ENCODE measurements around the gene PFN3.
"Not testable (repeated sequence)": the region's sequence is repeated elsewhere in the genome, so short reads cannot be mapped to it uniquely, and the experiment has no call there.

Gene PFN3

GRCh38 chr5:177417081-177417480 lies 16.6 kb upstream of the PFN3 start:
- not testable (repeated sequence) for DNase-seq (ENCODE audit: low read depth); H3K36me3 ChIP-seq (ENCODE audit: control insufficient read depth, insufficient read depth, low read length, severe bottlenecking); H3K4me3 ChIP-seq (ENCODE audit: low read length); H3K4me1 ChIP-seq (ENCODE audit: control insufficient read depth, insufficient read depth, low read length); H3K9me3 ChIP-seq (ENCODE audit: control insufficient read depth, low read length); H3K9ac ChIP-seq (ENCODE audit: low read length)
- peaks cover 14% of the 10 kb centered on the region for H3K27me3 ChIP-seq (replicated peaks; ENCODE audit: control insufficient read depth, insufficient read depth, low read length)

GRCh38 chr5:177414481-177414880 lies 14.0 kb upstream of the PFN3 start:
- Histone ChIP-seq H3K4me3 (ENCODE audit: low read length) (no peak overlapping the region), H3K27me3 (replicated peaks; ENCODE audit: control insufficient read depth, insufficient read depth, low read length) (peaks cover 28% of the 10 kb centered on the region), H3K9ac (ENCODE audit: low read length) (no peak overlapping the region), H3K36me3 (ENCODE audit: control insufficient read depth, insufficient read depth, low read length, severe bottlenecking) (no peaks in the 10 kb centered on the region), H3K9me3 (ENCODE audit: control insufficient read depth, low read length) (no peaks in the 10 kb centered on the region), H3K4me1 (ENCODE audit: control insufficient read depth, insufficient read depth, low read length) (peaks cover 6% of the 10 kb centered on the region)
- DNase-seq (ENCODE audit: low read depth), result no peak

GRCh38 chr5:177412603-177413233 lies 12.3 kb upstream of the PFN3 start:
- H3K36me3 ChIP-seq (ENCODE audit: control insufficient read depth, insufficient read depth, low read length, severe bottlenecking), result no peaks in the 10 kb centered on the region
- no peaks in the 10 kb centered on the region for H3K9me3 ChIP-seq (ENCODE audit: control insufficient read depth, low read length)
- H3K4me3 ChIP-seq (ENCODE audit: low read length), result no peak overlapping the region
- DNase-seq (ENCODE audit: low read depth), result no peak
- peaks cover 41% of the 10 kb centered on the region for H3K27me3 ChIP-seq (replicated peaks; ENCODE audit: control insufficient read depth, insufficient read depth, low read length)
- no peak overlapping the region for H3K9ac ChIP-seq (ENCODE audit: low read length)
- peaks cover 6% of the 10 kb centered on the region for H3K4me1 ChIP-seq (ENCODE audit: control insufficient read depth, insufficient read depth, low read length)

- H3K4me1 ChIP-seq (ENCODE audit: control insufficient read depth, insufficient read depth, low read length), result no peaks in the 10 kb centered on the region
- no peaks in the 10 kb centered on the region for H3K36me3 ChIP-seq (ENCODE audit: control insufficient read depth, insufficient read depth, low read length, severe bottlenecking)
- H3K9ac ChIP-seq (ENCODE audit: low read length), result no peak overlapping the region
- no peak for DNase-seq (ENCODE audit: low read depth)
- H3K27me3 ChIP-seq (replicated peaks; ENCODE audit: control insufficient read depth, insufficient read depth, low read length), result peaks cover 48% of the 10 kb centered on the region
- no peaks in the 10 kb centered on the region for H3K9me3 ChIP-seq (ENCODE audit: control insufficient read depth, low read length)
- no peak overlapping the region for H3K4me3 ChIP-seq (ENCODE audit: low read length)
Measured at GRCh38 chr5:177410575-177410974, 10.1 kb upstream of the PFN3 start.

GRCh38 chr5:177409043-177409801 lies 8.8 kb upstream of the PFN3 start, which contains the start of gene F12:
F12 (minus strand) TSS chr5:177409564; CDS start chr5:177409527, 37 bp downstream.
- H3K4me1 ChIP-seq (ENCODE audit: control insufficient read depth, insufficient read depth, low read length), result peaks cover 3% of the 10 kb centered on the region
- H3K9ac ChIP-seq (ENCODE audit: low read length), result no peak within 1 kb of the TSS
- peaks cover 47% of the 10 kb centered on the region for H3K27me3 ChIP-seq (replicated peaks; ENCODE audit: control insufficient read depth, insufficient read depth, low read length)
- no peak within 1 kb of the TSS for H3K4me3 ChIP-seq (ENCODE audit: low read length)
- no peaks in the 10 kb centered on the region for H3K36me3 ChIP-seq (ENCODE audit: control insufficient read depth, insufficient read depth, low read length, severe bottlenecking)
- DNase-seq (ENCODE audit: low read depth), result no peak
- H3K9me3 ChIP-seq (ENCODE audit: control insufficient read depth, low read length), result no peaks in the 10 kb centered on the region

- no peak overlapping the region for H3K9ac ChIP-seq (ENCODE audit: low read length)
- DNase-seq (ENCODE audit: low read depth), result no peak
- no peaks in the 10 kb centered on the region for H3K36me3 ChIP-seq (ENCODE audit: control insufficient read depth, insufficient read depth, low read length, severe bottlenecking)
- H3K27me3 ChIP-seq (replicated peaks; ENCODE audit: control insufficient read depth, insufficient read depth, low read length), result peaks cover 52% of the 10 kb centered on the region
- H3K4me3 ChIP-seq (ENCODE audit: low read length), result no peak overlapping the region
- H3K9me3 ChIP-seq (ENCODE audit: control insufficient read depth, low read length), result no peaks in the 10 kb centered on the region
- peaks cover 12% of the 10 kb centered on the region for H3K4me1 ChIP-seq (ENCODE audit: control insufficient read depth, insufficient read depth, low read length)
Measured at GRCh38 chr5:177405805-177406204, 5.3 kb upstream of the PFN3 start.

- Histone ChIP-seq H3K4me1 (ENCODE audit: control insufficient read depth, insufficient read depth, low read length) (peaks cover 12% of the 10 kb centered on the region), H3K9ac (ENCODE audit: low read length) (no peak overlapping the region), H3K27me3 (replicated peaks; ENCODE audit: control insufficient read depth, insufficient read depth, low read length) (peaks cover 52% of the 10 kb centered on the region), H3K36me3 (ENCODE audit: control insufficient read depth, insufficient read depth, low read length, severe bottlenecking) (no peaks in the 10 kb centered on the region), H3K9me3 (ENCODE audit: control insufficient read depth, low read length) (no peaks in the 10 kb centered on the region), H3K4me3 (ENCODE audit: low read length) (no peak overlapping the region)
- no peak for DNase-seq (ENCODE audit: low read depth)
Measured at GRCh38 chr5:177405312-177405711, 4.9 kb upstream of the PFN3 start.

GRCh38 chr5:177404641-177405179 lies 4.2 kb upstream of the PFN3 start:
- Histone ChIP-seq H3K9me3 (ENCODE audit: control insufficient read depth, low read length) (no peaks in the 10 kb centered on the region), H3K27me3 (replicated peaks; ENCODE audit: control insufficient read depth, insufficient read depth, low read length) (peaks cover 58% of the 10 kb centered on the region), H3K9ac (ENCODE audit: low read length) (peak overlapping the region; percentile 40), H3K4me1 (ENCODE audit: control insufficient read depth, insufficient read depth, low read length) (peaks cover 12% of the 10 kb centered on the region), H3K4me3 (ENCODE audit: low read length) (peak overlapping the region; percentile 77), H3K36me3 (ENCODE audit: control insufficient read depth, insufficient read depth, low read length, severe bottlenecking) (no peaks in the 10 kb centered on the region)
- DNase-seq (ENCODE audit: low read depth), result no peak

GRCh38 chr5:177403792-177404640 lies 3.6 kb upstream of the PFN3 start:
- Histone ChIP-seq H3K4me3 (ENCODE audit: low read length) (peak overlapping the region; percentile 77), H3K27me3 (replicated peaks; ENCODE audit: control insufficient read depth, insufficient read depth, low read length) (peaks cover 59% of the 10 kb centered on the region), H3K4me1 (ENCODE audit: control insufficient read depth, insufficient read depth, low read length) (peaks cover 12% of the 10 kb centered on the region), H3K9me3 (ENCODE audit: control insufficient read depth, low read length) (no peaks in the 10 kb centered on the region), H3K36me3 (ENCODE audit: control insufficient read depth, insufficient read depth, low read length, severe bottlenecking) (no peaks in the 10 kb centered on the region), H3K9ac (ENCODE audit: low read length) (peak overlapping the region; percentile 68)
- DNase-seq (ENCODE audit: low read depth), result peak; percentile 86

GRCh38 chr5:177403102-177403791 lies 2.8 kb upstream of the PFN3 start:
- no peaks in the 10 kb centered on the region for H3K36me3 ChIP-seq (ENCODE audit: control insufficient read depth, insufficient read depth, low read length, severe bottlenecking)
- H3K4me1 ChIP-seq (ENCODE audit: control insufficient read depth, insufficient read depth, low read length), result peaks cover 12% of the 10 kb centered on the region
- no peak overlapping the region for H3K9ac ChIP-seq (ENCODE audit: low read length)
- peaks cover 54% of the 10 kb centered on the region for H3K27me3 ChIP-seq (replicated peaks; ENCODE audit: control insufficient read depth, insufficient read depth, low read length)
- peak overlapping the region; percentile 77 for H3K4me3 ChIP-seq (ENCODE audit: low read length)
- peak; percentile 26 for DNase-seq (ENCODE audit: low read depth)
- no peaks in the 10 kb centered on the region for H3K9me3 ChIP-seq (ENCODE audit: control insufficient read depth, low read length)
